HG02763 (cell line): ENCODE data around the gene CBX5.
A peak's percentile ranks its signal among the peaks of the same experiment; 100 is the strongest.
"Not testable (repeated sequence)": the region's sequence is repeated elsewhere in the genome, so short reads cannot be mapped to it uniquely, and the experiment has no call there.

Source experiments
- ATAC-seq: cut with Tn5 transposase; IDR thresholded peaks from one replicate; pipeline ENCODE4 v1.9.1; 2021; ENCODE audit warnings: mild to moderate bottlenecking, moderate library complexity; ENCODE audit not compliant: unreplicated experiment

The CBX5 gene

DNA sequence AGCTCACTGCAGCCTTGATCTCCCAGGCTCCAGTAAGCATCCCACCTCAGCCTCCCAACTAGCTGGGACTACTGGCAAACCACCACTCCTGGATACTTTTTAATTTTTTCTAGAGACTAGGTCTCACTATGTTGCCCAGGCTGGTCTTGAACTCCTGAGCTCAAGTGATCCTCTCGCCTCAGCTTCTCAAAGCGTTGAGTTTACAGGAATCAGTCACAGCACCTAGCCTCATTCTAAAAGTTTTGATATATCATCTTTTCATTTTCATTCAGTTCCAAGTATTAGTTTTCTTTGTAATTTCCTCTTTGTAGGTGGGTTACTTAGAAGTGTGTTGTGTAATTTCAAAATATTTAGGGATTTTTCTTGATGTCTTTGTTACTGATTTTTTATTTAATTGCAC lies 9.6 kb downstream of the CBX5 start:
- no peak for ATAC-seq

DNA sequence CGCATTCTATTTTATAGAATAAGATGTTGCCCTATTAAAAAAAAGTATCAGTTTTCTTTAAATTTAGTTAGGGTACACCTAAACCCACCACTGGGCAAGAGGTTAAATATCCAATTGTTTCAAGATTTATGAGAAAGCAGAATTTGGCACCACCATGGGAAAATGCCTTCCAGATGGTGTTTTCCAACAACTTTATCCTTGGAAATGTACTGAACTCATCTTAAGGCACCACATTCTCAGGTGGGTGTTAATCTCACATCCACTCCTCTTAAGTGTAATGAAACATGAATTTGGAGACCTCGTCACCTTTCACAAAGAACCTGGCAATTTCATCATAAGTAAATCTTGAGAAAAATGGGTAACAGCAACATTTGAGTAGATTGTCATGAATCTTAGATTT lies 13.1 kb downstream of the CBX5 start:
- ATAC-seq: no peak

DNA sequence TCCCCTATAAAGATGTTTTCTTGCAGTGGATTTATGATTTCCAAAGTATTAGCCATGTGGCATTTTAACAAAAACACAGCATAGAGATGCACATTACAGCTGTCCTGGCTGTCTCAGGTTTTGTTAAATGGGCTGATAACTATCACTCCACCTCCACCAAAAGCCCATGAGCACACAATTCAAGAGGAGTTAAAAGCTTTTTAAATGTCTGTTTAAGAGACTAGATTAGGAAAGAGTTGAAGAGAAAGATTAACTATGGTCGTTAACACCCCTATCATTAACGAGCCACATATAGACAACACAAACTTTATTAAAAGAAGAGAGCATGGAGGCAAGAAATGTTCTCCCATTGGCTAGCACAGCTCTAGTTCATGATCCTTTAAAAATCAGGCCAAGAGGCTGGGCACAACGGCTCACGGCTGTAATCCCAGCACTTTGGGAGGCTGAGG lies 14.5 kb downstream of the CBX5 start:
- ATAC-seq: no peak

DNA sequence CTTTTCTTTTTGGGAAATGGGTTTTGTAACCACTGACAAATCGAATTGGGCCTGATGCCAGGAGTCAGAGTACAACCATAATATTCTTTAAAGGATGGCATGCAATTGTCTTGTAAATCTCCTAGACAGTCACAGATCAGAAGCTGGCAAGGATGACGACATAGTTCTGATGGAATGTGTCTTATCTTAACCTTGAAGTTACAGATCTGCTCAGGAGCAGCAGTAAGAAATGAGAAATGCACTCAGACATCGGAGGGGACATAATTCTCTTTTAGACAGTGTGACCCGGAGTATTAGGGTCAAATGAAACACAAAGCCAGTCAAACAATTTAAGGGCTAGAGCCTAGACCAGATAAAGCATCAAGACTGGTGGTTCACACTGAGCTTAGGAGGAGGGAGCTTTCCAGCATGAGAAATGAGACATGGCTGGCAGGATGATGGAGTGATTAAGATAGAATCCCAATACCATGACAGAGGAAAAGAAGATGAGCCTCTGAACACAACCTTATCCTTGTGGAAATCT lies 17.5 kb downstream of the CBX5 start:
- no peak for ATAC-seq

DNA sequence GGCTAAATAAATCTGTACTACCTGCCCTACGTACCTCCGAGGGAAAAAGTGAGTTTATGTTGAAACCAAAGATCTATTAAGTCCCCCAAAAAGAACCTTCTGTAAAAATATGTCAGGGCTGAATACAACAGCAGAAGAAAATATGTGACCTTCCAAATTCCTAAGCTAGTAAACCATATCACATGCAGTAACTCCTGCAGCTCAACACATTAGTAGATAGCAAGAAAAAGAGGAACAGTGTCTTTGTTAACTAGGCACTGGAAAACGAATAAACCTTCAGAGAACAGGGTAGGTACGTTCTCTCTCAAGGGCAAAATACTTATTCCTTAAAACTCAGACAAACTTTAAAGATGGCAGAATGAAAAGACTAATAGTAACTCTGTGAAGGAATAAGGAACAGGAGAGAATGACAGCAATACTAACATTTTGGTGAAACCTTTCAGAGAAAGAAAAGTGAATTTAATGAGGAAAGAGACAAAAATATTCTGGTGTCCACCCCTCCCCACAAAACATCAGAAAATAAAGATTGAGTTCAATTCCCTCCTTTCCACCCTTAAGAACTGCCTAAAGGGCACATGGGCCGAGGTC lies 18.0 kb downstream of the CBX5 start:
- ATAC-seq: no peak

DNA sequence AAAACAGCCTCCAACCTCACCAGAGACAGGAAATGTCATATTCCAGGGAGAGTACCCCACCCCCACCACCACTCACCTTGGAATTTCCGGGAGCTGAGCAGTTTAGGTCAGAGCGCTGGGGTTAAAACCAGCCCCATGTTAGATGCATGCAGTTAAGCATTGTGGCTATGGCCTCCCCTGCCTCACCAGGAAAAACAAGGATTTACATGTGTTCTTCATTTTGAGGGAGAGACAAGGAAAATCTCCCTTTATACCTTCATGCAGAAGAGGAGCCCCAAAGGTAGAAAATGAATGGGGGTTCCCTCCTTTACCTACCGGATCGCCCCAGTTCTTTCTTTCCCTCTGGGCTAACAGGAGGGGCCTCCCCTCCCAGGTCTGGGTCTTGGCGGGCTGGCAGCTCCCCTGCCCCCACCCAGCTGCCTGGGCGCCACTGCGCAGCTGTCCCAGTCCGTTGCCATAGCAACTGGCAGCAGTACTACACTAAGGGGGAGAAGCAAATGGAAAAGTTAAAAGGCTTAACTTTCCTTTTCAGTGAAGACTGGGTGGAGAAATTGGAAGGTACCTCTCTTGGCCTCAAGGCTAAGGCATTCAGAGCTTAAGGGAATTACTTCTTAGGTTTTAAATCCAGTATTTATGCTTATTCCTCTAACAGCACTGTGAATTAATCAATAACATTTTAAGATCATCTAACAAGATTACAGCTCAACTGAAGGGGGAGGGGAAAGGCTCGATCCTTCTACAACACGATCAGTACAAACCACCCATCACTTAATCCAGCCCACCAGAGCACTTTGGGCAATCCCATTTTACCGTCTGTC lies 20.5 kb downstream of the CBX5 start:
- peak; percentile 76 for ATAC-seq

DNA sequence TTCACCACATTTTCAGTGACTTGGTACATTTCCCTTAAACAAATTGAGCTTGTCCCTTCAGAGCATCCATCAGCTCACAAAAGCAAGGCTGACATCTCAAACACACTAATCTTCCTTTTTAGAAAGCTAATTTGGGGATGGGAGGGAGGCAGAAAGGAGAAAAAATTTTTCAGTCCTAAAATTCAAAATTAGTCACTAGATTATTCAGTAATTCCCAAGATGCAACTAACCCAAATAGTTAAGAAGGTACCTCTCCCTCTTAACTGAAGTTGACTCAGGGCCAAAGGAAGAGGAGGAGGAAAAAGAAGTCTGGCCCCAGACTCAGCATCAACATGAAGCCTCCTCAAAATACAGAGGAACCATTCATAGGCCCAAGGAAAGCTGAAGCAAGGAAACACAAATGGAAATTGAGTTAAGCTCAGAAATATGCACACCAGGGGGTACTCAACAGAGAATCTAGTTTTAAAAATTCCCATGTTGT lies 21.7 kb downstream of the CBX5 start:
- ATAC-seq: no peak

DNA sequence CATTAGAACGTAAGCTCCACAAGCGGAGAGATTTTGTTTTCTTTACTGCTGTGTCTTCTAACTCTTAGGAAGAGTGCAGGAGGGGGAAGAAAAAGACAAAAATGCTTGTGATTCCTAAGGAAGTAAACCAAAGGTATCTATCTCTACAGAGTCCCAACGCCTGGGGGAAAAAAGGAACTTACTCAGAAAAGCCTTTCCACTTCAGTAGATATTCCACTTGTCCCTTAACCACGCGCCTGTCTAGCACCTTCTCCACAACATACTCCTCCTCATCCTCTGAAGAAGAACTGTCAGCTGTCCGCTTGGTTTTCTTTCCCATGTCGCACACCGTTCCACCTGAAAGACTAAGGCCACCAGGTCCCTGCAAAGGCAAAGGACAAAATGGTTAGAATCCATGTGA lies 22.6 kb downstream of the CBX5 start:
- no peak for ATAC-seq

DNA sequence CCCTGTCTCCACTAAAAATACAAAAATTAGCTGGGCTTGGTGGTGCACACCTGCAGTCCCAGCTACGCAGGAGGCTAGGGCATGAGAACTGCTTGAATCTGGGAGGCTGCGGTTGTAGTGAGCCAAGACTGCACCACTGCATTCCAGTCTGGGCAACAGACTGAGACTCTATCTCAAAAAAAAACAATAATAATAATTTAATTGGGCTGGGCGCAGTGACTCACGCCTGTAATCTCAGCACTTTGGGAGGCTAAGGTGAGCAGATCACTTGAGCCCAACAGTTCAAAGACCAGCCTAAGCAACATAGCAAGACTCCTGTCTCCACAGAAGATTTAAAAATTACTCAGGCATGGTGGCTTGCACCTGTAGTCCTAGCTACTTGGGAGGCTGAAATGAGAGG lies 26.7 kb downstream of the CBX5 start:
- ATAC-seq: no peak

DNA sequence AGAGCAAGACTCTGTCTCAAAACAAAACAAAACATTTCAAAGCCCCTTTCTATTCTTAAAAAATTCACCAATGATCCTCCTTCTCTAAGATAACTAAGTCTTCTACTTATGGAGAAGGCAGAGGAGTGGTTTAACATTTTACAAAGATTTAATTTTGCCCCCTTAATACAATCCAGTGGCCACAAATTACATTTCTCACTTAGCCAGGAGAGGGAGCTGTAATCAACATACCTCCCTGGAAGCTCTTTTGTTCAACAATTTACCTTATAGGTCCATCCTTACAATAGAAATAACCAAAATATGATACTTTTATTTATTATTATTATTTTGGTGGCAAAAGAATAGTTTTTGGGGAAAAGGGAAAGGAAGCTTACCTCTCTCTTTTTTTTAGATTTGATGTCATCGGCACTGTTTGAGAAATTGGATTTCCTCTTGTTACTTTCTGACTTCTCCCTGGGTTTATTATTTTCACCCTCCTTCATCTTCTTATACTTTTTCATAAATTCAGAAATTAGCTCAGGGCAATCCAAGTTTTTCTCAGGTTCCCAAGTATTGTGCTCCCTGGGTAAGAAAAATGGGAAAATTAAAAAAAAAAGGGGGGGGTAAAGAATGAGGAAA lies 28.1 kb downstream of the CBX5 start:
- ATAC-seq: no peak

DNA sequence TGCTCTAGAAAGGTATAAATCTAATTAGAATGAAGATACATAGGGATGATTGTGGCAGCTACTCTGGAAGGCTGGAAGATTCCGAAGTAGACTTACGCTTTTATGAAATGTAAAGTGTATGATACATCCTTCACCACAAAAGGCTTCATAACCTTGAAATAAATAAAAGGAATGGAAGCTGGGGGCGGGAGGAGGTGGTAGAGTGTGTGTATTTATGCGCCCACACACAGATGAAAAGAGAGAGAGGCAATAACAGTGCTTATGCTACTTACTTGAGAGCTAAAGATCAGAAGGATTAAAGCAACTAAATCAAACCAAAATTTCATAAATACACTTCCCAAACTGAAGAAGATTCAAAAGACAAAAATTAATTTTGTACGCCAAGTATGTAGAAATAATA lies 30.4 kb downstream of the CBX5 start:
- no peak for ATAC-seq

DNA sequence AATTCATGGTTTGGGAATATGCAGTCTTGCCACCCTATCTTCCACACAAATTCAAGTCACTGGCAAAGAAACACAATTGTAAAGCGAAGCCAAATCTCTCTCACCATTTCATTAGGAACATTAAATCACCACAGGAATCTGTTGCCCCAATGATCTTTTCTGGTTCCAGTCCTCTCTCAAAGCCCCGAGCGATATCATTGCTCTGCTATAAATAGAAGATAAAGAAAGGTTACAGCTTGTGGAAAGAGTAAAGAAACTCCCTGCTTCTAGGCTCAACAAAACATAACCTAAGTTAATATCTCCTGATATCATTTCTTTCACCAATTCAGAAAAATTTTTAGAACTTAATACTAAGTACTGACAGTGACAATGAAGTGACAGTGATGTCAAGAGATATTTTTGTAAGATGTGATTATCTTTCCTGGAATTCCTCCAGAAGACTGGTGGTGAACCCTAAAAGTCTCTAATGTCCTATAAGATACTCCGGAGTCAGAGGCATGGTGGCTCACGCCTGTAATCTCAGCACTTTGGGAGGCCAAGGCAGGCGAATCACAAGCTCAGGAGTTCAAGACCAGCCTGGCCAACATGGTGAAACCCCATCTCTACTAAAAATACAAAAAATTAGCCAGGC lies 33.8 kb downstream of the CBX5 start:
- no peak for ATAC-seq

DNA sequence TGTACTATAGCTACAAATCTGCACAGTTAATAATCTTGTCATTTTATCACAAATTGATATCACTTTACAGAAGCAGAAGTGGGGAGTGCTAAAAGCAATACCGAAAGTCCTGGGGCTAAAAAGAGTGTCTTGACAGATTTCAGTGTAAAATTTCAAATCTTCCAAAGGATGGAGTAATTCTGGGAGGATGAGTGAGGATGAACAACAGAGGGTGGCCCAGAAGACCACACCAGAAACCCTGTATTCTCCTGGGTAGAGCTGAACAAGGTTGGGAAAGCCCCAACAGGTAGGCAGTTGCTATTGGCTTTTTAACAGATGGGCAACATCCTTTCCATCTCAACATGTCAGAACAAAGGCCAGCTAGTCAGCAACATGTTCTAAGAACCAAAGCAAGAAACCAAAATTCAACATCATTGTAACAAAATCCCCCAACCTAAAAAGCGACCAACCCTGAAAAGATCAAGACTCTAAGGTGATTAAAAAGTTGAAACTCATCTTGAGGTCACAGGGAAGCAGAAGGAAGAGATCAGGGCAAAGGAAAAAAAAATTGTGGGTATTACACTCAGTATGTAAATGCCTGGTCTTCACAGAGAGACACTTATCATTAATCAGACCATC lies 38.8 kb downstream of the CBX5 start:
- no peak for ATAC-seq

DNA sequence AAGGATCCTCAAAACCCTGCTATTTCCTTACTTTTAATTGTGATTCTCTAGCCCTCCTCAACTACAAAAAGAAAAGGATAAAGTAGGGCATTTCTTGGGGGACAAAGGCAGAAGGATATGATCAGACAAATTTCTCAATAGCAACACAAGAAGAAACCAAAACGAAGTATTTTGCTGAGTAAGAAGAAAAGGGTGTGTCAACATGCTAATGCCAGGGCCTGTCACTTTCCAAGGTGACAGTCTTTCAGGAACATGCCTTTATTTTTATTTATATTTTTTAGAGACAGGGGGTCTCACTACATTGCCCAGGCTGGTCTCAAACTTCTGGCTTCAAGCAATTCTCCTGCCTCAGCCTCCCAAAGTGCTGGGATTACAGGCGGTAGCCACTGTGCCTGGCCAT lies 39.8 kb downstream of the CBX5 start:
- no peak for ATAC-seq

DNA sequence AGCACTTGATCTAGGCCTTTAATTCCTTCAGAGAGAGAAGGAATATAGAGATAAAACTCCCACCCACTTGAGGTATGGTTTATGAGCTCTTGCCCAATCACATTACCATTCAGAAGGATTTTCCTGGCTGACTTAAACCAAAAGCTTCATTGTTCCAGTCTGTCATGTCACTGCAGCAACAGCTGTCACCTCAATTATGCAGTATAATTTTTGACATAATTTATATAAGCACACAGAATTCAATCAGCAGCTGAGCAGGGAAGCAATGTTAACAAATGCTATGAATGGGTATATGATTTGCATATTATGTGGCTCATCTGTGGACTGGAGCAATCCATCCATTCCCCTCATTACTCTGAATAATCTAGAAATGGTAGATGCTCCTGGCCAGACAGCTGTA lies 40.3 kb downstream of the CBX5 start:
- no peak for ATAC-seq

DNA sequence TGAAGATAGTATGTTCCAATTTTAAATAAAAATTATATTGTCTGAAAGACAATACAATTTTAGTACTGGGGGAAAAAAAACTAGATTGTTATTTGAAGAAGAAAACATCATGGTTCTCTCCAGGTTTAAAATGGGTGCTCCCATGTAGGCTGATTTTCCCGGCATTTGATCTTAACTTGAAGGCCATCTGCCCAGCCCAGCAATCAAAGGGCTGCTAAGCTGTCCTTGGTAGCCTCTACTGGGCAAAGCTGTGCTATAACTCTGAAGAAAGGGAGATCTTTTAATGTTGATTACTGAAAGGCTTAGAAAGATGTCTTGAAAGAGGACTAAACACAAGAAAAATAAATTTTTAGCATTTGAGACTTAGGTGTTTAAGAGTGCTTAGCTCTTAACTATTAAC lies 41.4 kb downstream of the CBX5 start:
- no peak for ATAC-seq

DNA sequence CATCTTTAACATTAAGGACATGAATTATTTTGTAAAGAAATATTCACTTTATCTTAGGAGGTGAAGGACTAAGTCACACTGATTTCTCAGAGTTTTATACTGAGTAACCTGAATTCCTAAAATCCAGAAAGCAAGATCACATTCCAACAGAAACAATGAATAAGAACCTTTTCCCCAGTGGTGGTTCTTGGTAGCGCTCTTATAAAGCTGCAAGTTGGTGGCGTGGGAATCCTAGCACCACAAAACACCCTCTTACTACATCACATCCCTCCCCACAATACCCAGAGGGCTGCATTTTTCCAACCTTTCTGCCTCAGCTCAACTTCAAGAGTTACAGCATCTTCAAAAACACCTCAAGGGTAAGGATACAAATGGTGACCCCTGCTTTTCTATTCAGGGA lies 47.1 kb downstream of the CBX5 start:
- no peak for ATAC-seq

DNA sequence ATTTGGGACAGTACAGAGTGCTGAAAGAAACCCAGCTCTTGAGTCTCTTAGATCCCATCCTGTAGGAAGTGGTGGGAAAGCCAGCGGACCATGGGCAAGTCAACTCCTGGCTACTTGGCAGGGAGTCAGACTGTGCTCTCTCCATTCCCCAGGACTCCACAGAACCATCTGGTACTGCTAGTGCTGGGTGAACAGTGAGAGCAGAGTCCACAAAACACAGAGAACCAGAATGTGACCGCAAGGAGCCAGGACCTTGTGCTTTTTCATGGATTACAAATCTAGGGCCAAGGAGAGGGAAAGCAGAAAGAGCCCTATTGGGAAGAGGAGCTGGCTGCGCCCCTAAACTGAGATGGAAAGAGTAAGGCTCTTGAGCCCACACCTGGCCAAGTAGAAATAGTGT lies 48.7 kb downstream of the CBX5 start:
- ATAC-seq: not testable (repeated sequence)

DNA sequence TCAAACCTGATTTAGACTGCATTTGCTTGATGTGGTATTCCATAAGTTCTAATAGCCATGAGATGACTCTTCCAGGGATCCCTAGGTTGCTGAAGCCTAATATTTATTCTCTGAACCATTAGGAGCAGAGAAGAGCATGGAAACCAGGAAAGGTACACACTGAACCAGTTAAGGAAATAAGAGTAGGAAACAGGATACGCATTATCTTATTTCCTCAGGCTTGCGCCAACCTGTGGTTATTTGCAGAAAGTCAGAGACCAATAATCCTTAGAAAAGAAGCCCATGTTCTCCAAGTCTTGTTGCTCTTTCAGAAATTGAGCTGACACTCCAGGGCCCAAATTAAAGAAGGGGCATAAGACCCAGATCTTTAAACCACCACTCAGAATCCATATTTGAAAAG lies 49.4 kb downstream of the CBX5 start:
- ATAC-seq: no peak

DNA sequence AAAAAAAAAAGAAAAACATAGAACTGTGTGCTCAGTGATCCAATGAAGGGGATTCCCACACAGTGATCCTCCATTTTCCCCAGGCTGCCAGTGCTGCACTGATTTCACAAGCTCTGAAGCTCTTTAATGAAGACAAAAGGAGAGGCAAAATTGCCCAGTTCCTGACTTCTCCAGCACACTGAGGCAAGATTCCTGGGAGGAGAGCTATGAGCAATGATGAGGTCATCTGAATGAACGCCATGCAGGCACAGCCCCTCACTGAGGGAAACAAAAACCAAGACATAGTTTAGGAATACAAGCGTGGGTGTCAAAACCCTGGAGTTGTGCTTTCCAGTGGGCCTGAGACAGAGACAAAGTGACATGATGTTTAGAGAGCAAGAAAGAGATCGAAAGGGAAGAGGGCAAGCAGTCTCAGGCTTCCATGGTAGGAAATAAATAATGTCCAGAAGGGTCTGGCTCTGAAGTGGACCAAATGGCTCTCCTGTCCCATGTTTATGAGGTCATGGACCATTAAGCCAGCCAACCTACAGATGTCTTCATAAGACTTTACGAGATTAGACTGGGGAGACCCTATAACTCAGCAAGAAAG lies 50.2 kb downstream of the CBX5 start:
- ATAC-seq: no peak

DNA sequence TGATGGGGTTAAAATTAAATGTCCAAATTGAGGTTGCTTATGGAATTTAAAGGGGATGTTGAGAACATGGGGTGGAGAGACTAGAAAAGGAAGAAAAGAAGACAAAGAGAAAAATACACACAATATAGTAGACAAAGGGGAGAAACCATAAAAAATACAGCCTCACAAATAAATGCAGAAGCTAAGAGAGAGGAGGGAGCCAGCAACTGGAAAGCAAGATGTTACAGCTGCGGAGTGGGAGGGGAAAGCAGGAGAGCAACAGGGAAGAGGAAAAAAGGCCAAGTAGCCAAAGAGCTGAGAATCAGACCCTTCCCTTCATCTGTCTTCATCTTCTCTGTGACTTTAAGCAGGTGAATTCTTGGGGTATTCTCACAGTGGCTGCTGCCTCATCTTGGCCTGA lies 51.5 kb downstream of the CBX5 start:
- ATAC-seq: no peak
